ENCODE results near the gene GAL3ST3.

- TF ChIP-seq, protein P1, sequence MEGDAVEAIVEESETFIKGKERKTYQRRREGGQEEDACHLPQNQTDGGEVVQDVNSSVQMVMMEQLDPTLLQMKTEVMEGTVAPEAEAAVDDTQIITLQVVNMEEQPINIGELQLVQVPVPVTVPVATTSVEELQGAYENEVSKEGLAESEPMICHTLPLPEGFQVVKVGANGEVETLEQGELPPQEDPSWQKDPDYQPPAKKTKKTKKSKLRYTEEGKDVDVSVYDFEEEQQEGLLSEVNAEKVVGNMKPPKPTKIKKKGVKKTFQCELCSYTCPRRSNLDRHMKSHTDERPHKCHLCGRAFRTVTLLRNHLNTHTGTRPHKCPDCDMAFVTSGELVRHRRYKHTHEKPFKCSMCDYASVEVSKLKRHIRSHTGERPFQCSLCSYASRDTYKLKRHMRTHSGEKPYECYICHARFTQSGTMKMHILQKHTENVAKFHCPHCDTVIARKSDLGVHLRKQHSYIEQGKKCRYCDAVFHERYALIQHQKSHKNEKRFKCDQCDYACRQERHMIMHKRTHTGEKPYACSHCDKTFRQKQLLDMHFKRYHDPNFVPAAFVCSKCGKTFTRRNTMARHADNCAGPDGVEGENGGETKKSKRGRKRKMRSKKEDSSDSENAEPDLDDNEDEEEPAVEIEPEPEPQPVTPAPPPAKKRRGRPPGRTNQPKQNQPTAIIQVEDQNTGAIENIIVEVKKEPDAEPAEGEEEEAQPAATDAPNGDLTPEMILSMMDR (IDR thresholded peaks at IDR 0.05): no peak
- TF ChIP-seq POLR2A (IDR thresholded peaks at IDR 0.05): no peak
These were observed 31.6 kb downstream of the GAL3ST3 start for GRCh38 chr11:66017321-66017720.
